HCT116 (cell line): ENCODE data around the gene GAB2.

Source experiments
- POLR2A ChIP-seq: IDR thresholded peaks from 2 replicates; pipeline ENCODE4 v1.7.0; 2011; ENCODE audit warnings: borderline replicate concordance; ENCODE audit not compliant: insufficient read depth, insufficient read length; ENCODE audit errors: extremely low read depth
- ZFX ChIP-seq: fragments of 450-650 bp; IDR thresholded peaks from 2 replicates; pipeline ENCODE4 v1.6.1; 2017
- ZNF274 ChIP-seq: fragments of 200-500 bp; sonication (Bioruptor generic); IDR thresholded peaks from 2 replicates; pipeline ENCODE4 v1.6.1; 2014; ENCODE audit warnings: mild to moderate bottlenecking, low read depth, low read length, inconsistent platforms
- TF ChIP-seq, protein P1 (sequence below), 3 experiments: fragments of 200-600 bp in 1 of 3; sonication (generic) in 1 of 3; IDR thresholded peaks in 2 of 3; conservative IDR thresholded peaks in 1 of 3; 2 replicates each; pipeline ENCODE4 v1.5.1; 2012 to 2017; ENCODE audit warnings: low read depth in 2 of 3, low read length in 2 of 3, antibody characterized with exemption in 1 of 3, borderline replicate concordance in 1 of 3, control low read depth in 1 of 3, mild to moderate bottlenecking in 1 of 3, mixed read lengths in 1 of 3, mixed run types in 1 of 3, moderate library complexity in 1 of 3; ENCODE audit not compliant: insufficient read depth in 1 of 3

DNA sequence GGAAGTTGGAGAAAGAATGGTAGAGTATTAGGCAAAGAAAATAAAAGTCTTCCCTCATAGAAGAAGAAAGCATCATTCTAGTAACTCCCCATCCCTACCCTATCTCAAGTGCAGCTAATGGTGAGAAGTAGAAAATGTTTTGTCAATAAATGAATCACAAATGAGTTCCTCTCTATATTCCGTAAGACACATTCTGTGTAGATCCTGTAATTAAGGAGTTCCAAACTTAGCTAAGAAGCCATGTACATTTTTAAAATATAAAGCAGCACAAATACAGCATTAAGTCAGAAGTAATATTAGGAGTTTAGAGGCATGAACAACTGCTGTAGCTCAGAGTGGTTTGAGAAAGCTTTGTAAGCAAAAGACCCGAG lies 80.1 kb downstream of the GAB2 start:
- TF ChIP-seq ZNF274 (no peak), POLR2A (no peak), ZFX (no peak)
- TF ChIP-seq, protein P1, sequence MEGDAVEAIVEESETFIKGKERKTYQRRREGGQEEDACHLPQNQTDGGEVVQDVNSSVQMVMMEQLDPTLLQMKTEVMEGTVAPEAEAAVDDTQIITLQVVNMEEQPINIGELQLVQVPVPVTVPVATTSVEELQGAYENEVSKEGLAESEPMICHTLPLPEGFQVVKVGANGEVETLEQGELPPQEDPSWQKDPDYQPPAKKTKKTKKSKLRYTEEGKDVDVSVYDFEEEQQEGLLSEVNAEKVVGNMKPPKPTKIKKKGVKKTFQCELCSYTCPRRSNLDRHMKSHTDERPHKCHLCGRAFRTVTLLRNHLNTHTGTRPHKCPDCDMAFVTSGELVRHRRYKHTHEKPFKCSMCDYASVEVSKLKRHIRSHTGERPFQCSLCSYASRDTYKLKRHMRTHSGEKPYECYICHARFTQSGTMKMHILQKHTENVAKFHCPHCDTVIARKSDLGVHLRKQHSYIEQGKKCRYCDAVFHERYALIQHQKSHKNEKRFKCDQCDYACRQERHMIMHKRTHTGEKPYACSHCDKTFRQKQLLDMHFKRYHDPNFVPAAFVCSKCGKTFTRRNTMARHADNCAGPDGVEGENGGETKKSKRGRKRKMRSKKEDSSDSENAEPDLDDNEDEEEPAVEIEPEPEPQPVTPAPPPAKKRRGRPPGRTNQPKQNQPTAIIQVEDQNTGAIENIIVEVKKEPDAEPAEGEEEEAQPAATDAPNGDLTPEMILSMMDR (IDR thresholded peaks at IDR 0.05 in 2 of 3, conservative IDR thresholded peaks at IDR 0.05 in 1 of 3; ENCODE audit: borderline replicate concordance in 1 of 3, insufficient read depth in 1 of 3, low read depth in 2 of 3, low read length in 2 of 3) = no peak
